Stimulated activated CD4-positive, alpha-beta T cell treated with anti-CD3 and anti-CD28 coated beads, Interleukin-1b, Interleukin-23, amount 100 ng/mL, for 24 hours (primary cell): Measurements from ENCODE around the gene PRIMA1.
"Not testable (repeated sequence)": the region's sequence is repeated elsewhere in the genome, so short reads cannot be mapped to it uniquely, and the experiment has no call there.

ENCODE experiments used
- DNase-seq, 4 experiments: peaks; one replicate each; pipeline ENCODE4 v3.0.0-alpha.2; 2020; ENCODE audit warnings: low read depth in 4 of 4, low spot score in 1 of 4

Gene PRIMA1, protein sequence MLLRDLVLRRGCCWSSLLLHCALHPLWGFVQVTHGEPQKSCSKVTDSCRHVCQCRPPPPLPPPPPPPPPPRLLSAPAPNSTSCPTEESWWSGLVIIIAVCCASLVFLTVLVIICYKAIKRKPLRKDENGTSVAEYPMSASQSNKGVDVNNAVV

DNA sequence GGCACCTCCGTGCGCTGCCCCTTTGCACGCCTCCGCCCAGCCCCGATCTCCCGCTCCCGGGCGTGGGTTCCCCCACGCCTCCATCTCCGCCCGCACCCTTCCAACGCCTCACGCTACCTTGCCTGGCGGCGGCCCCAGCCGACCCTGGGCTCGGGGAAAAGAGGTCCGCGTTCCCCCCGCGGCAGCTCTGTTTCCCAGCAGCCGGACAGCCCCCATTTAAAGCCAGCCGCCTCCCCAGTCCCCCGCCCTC lies at the start of gene PRIMA1:
Gene PRIMA1 (minus strand): TSS at position 193 of the 250 bp plus-strand sequence. CDS start 767 bp downstream, outside the sequence.
- no peak for DNase-seq

DNA sequence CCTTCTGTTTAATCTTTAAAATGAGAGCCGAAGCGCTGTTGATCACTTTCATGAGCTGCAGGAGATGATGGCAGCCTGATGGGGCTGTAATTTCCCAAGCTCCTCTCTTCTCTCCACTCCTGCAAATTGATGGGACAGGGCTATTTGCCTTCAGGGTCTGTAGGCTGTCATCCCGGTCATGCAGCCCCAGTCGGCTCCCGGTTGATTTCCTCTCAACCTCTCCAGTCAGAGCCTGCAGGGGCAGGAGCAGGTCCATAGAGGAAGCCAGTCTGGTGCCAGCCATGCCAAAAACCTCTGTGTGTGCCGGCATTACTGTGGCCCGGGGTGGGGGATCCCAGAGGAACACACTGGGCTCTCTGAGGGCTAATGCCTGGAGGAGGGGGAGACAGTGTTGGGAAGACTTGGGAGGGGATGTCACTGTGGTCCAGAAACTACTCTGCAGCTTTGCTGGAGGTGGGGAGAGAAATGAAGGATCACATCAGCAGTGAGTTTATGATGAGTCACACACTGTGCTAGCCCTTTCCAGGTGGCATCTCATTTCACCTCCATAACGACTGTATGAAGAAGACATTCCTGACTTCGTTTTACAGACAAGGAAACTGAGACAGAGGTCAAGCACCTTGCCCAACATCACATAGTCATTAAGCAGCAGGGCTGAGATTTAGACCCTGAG lies 46.5 kb upstream of the PRIMA1 start:
- no peak for DNase-seq

DNA sequence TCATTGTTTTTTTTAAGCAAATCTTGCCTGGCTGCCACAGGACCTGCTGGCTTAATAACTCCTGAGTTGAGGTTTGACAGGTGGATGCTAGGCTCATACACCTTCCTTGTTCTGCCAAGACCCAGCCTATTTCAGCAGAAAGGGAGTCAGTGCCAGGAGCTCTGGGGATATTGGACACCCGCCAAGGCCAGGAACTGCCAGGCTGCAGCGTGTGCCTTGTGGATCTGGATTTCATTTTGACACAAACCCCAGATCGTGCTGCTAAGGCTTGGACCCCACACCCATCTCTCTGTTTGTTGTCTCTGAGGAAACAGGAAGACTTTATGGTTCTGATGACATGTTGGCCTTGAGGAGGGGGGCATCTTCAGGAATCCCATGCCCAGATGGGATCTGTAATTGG lies 44.4 kb upstream of the PRIMA1 start:
- DNase-seq = no peak

DNA sequence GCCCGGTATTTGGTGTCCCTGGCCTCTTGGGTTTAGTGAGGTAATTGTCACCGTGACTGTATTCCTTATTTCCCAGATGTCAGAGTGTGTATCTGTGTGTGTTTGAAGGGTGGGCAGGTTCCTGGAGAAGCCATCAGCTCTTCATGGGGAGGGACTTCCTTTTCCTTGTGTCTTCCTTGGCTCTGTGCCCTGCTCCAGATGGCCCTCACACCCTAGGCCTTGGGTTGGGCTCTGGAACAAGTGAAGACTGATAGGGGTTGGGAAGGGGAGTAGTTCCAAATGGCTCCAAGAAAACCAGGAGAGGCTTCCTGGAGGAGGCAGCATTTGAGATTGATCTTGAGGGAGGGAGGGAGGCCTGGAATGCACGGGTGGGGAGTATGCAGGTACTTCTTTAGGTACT lies 43.8 kb upstream of the PRIMA1 start:
- no peak for DNase-seq

DNA sequence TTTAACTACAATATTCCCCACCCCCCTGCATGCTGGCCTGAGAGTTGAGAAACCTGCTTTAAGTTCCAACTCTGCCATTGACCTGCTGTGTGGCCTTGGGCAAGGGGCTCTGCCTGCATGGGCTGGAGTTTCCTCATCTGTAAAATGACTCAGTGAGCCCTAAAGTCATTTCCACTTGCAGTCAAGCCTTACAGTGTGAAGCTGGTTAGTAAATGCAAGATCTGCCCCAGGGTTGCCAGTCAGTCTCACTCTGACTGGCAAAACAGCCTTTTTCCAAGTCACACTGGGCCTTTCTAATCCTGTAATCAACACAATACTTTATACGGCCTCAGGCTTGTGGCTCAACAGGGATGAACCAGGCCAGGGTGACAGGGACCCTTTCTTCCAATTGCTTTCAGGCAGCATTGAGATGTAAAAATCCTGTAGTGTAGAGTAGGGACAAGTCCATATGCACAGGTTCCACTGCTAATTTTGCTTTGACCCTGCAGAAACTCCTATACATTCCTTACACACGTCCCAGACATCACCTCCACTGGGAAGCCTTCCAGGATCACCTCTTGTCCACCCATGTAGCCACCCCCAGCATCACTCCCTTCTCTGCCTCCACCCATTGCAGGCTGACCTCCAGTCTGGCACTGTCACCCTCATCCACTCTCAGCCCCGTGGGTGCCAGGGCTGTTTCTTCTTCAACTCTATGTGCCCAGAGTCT lies 42.6 kb upstream of the PRIMA1 start:
- no peak for DNase-seq

DNA sequence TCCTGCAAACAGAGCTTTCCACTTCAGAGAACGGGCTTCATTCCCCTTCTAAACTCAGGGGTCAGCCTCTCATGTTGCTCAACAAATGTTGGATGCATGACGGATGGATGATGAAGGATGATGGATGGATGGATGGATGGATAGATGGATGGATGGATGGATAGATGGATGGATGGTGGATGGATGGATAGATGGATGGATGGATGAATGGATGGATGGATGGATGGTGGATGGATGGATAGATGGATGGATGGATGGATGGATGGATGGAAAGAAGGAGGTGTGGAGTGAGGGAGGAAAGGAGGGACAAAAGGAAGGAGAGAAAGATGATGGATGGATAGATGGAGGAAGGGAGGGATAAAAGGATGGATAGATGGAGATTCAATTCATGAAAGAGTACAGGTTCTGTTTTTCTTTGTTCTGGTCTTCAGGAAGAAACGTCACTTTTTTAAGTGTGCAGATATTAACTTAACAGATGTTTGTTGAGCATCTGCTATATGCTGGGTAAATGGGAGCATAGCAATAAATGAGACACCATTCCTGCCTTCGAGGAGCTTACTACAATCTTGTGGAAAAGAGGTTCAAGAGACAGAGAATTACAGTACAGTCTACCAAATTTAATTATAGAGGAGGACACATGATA lies 41.7 kb upstream of the PRIMA1 start:
- no peak for DNase-seq

DNA sequence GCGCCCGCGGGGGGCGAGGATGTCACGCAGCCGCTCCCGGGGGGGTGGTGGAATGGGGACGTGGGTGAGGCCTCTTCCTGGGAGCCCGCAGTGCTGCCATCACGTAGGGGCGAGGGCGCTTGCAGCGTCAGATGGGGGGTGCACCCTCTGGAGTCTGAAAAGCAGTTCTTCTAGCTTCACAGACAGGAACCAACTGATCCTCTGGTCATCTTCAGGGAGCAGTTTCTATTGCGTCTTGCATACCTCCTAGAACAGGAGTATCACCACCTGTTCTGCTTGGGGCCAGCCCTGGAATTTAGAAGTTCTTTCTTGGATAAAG lies 36.9 kb upstream of the PRIMA1 start:
- no peak for DNase-seq

DNA sequence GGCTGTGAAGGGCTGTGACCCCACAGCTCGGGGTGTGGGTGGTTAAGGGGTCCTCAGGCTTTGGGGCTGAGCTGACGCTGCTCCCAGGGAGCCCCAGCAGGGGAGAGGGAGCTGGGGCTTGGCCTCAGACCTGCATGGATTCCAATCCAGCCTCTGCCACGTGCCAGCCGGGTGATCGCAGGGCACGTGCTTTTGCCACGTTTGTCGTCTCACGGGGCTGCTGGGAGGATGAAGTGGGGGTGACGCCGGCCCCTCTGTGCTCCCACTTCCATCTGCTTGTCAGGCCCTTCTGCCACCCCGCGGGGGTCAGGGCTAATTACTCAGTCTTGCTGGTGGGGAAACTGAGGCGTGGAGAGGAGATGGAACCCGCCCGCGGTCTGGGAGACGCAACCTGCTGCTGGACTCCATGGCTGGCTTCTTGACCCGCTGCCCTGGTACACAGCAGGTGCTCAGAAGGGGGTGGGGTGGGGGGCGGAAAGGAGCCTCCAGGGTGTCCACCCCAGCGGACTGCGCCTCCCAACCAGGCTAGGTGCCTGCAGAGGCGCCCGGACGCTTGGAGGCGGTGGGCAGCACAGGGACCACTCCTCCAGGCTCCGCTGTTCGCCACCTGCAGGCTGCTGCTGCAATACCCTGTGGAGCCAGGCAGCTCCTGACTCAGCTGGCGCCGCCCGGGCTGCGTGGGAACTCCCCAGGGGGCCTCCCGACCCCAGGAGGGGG lies 36.4 kb upstream of the PRIMA1 start:
- DNase-seq = no peak

DNA sequence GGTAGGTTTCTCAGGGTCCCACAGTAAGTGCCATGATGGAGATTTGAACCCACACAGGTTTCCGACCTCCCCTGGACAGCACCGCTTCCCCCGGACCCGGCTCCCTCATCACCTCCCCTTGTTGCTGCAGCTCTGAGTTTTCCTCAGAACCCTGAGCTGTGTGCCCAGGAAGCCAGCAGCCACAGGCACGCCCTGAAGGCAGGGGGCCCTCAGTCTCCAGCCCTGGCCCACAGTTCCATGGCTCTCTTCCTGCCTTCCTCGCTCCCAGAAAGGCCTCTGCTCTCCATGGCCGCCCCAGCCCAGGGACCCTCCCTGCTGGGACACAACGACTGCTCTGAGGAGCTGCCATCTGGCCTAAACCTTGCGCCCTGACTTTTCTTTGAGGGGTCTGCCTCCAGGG lies 35.8 kb upstream of the PRIMA1 start:
- DNase-seq = no peak

DNA sequence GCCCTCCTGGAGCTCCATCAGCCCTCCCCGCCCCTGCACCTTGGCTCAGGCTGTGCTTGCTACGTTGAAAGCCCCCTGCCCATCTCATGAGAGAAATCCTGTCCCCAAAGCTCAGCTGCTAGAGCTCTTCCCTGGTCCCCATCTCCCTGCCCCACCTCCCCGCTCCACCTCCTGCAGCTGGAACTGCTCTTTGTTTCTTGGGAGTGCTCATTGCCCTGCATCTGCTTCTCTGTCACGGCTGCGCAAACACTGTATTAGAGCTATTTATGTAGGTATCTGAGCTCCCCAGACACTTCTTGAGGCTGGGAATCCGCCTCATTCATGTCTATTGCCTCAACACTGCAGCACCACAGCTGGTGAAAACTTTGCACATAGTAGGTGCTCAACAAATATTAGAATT lies 32.8 kb upstream of the PRIMA1 start:
- no peak for DNase-seq

DNA sequence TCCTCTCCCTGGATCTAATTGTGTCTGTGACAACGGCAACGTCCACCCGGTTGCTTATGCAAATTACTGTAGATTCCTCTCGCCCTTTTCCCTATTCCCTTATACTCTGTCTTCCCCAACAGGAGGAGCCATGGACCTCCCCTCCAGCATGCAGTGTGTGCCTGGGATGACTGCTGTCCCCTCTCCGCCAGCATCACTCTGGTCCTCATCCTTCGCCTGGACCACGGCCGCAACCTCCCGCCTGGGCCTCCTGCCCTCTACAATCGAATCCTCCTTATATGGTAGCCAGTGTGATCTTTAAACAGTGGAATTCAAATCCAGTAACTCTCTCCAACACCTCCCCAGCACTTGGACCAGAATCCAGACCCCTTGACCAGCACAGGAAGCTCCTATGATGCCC lies 30.6 kb upstream of the PRIMA1 start:
- no peak for DNase-seq

DNA sequence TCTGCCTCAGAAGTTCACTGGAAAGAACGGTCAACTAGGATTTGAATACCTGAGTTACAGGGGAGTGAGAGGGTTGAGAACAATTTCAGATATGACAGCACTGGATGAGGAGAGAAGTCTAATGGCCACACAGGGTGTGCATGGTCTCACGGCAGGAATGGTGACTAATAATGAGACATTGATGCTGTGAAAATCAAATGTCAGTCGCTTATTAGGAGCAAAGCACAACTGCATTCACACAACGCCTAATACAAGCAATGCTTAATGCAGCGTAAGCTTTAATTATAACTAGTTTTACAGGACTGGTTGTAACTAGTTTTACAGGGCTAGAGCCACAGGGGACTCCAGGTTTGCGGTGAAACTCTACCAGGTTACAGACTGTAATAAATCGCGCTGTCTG lies 23.4 kb upstream of the PRIMA1 start:
- DNase-seq = no peak

DNA sequence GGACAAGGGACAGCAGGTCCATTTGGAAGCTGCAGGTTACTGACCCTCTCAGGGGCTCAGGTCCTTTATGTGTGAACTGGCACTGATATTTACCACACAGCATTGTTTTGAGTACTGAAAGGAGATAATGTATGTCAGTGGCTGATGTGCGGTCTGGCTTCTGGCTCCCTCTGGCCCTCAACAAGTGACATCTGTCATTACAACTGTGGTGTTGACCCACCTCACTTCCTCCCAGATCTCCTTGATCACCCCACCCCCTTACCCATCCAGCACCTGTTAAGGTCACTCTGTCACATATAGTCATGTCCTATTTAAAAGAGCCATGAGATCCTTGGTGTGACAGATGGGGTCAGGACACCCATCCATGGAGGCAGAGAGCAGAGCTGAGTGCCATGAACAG lies 22.7 kb upstream of the PRIMA1 start:
- DNase-seq = no peak

DNA sequence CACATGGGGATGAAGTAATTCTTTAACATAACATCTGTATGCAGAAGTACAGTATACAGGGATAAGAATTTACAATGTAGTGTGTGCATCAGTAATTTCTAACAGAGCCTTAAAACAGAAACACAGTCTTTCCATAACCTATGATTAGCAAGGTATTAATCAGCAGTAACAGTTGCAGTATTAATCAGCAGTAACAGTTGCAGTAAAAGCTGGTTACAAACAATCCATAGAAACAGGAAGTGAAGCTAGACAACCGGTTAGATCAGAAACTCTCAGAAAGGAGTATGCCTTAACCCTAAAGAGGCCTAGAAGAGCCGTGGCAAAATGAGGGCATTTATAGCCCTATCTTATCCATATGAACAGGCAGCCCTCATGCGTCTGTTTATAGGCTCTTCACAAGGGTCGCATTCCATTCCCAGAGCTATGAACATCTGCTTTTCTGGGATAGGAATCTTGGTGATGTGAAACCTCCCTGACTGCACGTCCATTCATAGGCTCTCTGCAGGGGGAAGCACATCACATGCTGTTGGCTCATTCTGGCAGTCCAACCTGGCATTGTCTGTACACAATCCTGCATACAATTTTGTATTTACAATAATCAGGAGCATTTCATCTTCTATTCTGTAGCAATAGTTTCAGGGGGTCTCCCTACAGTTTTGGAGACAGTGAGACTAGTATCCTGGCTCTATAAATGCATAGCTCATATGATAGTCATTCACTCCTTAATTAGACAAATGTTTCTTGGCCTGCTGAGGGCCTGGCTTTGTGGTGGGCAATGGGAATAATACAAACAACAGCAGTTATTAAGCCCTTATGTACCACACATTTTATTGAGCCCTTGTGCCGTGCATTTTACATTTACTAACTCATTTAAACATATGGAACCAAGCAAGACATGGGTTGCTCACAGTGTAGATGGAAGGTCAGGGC lies 21.5 kb upstream of the PRIMA1 start:
- DNase-seq = not testable (repeated sequence)

DNA sequence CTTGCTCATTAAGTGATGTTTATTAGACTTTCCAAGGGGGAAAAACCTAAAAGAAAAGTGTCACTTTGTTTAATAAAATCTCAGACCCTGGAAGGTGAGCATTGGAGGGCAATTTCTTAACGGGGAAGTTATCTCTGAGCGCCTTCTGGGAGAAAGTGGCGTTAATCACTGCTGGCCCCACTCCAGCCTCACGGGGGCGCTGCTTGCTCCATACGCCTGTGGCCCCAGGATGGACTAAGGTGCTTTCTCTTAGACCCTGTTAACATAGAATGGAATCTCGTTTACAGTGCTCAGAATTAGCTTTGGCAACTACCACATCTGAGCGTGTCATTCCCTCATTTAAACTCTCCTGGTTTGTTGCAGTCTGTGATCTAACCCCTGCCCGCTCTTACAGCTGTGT lies 16.4 kb upstream of the PRIMA1 start:
- no peak for DNase-seq

DNA sequence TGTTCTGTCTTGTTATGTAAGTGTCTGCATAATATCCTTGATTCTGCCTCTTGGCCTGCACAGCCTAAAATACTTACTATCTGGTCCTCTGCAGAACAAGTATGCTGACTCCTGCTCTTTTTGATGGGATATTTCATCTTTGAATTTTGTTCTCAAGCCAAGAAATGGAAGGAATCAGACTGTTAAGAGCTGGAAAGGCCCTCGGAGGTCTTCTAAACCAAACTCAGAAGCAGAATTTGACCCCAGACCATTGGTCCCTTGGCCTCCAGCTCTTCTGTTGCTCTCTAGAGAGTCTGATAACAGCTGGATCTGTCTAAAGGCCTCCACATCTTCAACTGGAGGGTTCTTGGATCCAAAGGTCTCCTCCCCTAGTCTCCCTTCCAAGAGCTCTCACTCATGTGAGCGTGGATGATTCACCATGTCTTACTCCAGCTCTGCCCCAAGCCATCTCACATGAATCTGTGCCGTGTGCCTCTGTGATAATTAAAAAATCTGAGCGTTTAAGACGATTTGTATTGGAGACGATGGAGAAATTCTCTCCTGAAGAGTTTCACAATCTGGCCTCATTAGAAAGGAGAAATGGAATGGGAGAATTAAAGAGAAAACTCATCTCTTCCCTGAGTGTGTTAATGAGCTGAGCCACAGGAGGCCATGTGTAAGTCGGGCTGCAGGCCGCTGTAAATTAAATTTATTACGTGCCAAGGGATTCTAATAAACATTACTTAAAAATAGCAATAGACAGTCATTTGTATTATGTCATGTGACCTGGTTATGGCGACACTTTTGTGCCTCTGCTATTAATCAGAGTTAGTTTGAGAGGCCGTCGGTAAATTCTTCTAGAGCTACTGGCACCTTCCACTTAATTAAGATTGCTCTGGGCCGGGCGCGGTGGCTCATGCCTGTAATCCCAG lies 15.4 kb upstream of the PRIMA1 start:
- no peak for DNase-seq

DNA sequence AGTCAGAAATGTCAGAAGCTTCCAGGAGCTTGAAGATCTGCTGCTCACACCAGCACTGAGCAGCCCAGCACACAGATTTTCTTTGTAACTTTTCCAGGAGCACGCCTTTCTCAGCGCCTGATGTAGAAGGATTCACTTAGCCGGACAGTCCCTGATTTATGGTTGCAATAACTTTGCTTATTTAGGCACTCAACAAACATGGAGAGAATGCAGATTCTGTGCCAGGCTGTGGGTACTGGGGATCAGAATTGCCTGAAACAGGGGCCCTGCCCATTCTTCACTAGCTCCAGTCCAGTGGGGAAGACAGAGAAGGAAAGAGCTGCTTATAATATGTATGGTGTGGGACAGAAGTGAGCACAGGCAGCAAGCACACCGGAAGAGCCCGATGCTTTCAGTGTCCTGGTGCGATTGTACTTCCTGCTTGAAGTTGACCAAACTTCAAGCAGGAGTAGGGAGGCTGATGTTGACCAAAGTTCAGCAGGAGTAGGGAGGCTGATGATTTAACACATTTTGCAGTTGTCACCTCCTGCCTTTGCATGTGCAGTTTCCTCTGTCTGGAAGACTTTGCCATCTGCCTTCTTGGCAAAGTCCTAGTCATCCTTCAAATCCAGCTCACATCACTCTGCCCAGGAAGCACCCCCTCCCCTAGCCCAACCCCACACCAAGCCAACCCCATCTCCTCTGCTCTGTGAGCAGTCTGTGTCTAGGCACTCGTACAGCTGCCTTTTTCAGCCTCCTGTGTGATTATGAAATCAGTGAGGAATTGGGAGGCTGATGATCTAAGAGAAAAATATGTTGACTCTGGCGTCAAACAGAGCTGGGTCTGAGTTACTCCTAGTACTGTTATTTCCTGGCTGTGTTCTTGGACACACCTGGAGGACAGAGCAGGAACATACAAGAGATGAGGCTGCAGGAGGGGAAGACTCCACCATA lies 12.0 kb upstream of the PRIMA1 start:
- no peak for DNase-seq

DNA sequence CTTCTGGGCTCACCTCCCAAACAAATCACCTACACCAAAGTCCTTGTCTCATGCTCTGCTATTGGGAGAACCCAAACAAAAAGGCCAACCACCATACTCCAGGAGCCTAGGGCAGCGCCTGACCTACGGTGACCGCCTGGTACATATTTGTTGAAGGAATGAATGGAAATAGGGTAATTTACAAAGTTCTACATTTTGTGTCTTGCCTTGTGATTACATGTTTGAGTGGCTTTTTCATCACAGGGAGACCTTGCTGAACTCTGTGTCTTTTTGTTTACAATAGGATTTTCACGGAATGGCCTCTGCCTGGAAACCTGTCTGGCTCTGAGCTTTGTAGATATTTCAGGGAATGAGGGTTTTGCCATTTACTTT lies 11.3 kb upstream of the PRIMA1 start:
- no peak for DNase-seq

DNA sequence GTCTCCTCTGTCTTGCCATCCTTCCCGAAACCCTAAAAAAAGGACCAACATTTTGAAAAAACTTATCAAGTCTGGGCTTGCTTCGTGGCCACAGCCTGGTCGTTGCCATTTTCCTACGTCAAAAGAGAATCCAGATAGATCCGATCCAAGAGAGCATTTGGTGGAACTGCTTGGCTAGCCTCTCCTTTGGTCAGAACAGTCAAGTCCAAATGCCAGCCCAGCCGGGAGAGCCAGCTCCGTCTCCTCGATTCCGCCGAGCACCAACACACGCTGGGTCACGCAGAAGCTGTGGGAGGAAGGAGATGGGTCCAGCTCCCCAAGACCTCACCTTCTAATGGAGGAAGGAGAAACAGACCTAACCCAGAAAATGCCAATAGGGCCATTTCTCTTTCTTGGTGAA lies 9.3 kb upstream of the PRIMA1 start:
- DNase-seq = no peak
